GM21576 (cell line): ENCODE data around the gene IGF2R.
"Not testable (repeated sequence)": the region's sequence is repeated elsewhere in the genome, so short reads cannot be mapped to it uniquely, and the experiment has no call there.

Experiments
- ATAC-seq: cut with Tn5 transposase; IDR thresholded peaks from one replicate; pipeline ENCODE4 v1.9.1; 2021; ENCODE audit warnings: mild to moderate bottlenecking, moderate library complexity; ENCODE audit not compliant: unreplicated experiment

IGF2R gene

DNA sequence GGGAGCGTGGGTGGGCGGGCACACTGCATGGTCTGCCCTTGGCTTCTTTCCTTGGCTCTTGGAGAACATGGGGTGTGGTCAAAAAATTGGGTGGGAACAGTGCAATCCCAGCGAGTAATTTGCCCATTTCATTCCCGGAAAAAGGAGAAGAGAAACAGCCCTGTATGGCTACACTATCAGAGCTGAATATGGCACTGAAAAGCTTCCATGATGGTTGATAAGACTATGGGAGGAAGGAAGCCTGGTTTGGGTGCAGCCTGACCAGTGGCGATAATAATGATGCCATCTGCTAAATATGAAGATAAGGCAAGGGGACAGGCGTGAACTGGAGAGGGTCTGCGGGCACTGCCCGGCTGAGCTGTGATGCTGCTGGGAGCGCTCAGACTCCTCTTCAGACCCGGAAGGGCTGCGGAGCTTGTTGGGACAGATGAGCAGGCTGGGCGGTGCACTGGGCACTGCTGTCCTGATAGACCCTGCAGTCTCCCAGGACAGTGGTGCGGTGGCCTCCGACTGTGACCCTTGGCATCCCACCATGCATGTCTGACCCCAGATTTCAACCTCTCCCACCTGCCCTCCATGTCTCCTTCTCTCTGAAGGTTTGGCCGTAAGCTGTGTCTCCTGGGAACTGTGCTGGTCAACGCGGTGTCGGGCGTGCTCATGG, 162.9 kb downstream of the IGF2R start:
- ATAC-seq, result no peak

DNA sequence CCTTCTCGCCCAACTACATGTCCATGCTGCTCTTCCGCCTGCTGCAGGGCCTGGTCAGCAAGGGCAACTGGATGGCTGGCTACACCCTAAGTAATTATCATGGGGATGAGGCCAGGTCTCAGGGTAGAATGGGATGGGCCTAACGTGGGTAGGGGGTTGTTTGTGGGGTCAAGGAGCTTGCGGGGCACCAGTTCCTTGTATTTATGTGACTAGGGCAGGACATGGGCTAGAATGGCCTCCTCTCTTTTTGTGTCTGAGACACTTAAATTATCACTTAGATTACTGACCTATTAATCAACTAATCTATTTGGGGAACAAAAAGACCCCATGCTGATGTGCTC, 163.4 kb downstream of the IGF2R start:
- ATAC-seq, result no peak

DNA sequence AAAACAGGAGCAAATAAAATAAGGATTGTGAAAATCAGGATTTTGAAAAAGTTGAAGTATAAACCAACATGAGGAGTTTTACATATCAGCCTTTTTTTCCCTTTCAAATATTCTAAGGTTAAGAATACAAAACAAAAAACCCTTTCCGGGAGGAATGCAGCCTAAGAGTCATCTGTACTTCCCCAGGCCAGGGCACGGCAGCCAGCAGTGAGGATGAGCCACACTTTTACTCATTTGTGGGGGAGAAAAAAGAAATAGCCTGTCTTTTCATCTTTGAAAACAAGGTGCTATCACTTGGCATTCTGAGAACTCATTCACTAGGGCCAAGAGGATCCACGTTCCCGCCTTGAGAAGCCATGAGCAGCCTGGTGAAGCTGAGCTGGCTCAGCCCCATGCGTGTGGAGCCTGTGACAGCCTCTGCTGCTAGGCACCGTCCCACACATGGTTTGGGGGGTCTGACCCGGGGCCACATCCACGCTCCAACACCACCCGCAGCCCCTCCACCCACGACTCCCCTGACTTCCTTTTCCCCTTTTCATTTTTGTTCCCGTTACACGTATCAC, 164.0 kb downstream of the IGF2R start:
- no peak for ATAC-seq

DNA sequence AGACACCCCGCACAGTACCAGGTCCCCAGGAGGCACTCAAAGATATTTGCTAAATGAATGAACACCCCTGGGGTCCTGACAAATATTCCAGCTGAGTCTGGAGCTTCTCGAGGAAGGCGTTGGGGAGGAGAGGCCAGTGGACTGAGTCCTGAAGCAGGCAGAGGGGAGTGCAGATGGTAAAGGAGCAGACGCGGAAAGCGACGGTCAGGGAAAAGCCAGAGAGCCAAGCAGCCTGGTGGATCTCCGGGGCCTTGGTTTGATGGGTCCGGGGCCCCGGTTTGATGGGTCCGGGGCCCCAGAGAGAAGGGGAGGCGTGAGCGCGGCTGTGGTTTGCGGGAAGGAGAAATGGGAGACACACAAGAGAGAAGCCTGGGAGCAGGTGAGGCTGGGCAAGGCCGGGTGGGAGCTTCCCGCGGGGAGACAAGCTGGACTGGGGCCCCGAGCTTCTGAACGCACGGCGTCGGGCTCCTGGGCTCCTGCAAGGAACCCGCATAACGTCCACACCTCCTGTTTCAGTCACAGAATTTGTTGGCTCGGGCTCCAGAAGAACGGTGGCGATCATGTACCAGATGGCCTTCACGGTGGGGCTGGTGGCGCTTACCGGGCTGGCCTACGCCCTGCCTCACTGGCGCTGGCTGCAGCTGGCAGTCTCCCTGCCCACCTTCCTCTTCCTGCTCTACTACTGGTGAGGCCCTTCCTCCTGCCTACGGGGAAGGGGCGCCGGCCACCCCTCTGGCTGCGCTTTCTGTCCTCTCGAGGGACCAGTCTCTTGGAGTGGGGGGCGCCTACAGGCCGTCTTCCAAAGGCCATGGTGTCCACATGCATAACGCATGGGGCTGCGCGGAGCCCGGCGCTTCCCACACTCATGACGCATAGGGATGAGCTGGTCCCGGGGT, 164.8 kb downstream of the IGF2R start:
- ATAC-seq, result no peak

DNA sequence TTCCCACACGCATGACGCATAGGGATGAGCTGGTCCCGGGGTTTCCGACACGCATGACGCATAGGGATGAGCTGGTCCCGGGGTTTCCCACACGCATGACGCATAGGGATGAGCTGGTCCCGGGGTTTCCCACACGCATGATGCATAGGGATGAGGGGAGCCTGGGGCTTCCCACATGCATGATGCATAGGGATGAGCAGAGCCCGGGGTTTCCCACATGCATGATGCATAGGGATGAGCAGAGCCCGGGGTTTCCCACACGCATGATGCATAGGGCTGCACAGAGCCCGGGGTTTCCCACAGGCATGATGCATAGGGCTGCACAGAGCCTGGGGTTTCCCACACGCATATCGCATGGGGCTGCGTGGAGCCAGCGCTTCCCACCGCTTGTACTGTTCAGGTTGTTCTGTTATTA, 165.5 kb downstream of the IGF2R start:
- not testable (repeated sequence) for ATAC-seq

DNA sequence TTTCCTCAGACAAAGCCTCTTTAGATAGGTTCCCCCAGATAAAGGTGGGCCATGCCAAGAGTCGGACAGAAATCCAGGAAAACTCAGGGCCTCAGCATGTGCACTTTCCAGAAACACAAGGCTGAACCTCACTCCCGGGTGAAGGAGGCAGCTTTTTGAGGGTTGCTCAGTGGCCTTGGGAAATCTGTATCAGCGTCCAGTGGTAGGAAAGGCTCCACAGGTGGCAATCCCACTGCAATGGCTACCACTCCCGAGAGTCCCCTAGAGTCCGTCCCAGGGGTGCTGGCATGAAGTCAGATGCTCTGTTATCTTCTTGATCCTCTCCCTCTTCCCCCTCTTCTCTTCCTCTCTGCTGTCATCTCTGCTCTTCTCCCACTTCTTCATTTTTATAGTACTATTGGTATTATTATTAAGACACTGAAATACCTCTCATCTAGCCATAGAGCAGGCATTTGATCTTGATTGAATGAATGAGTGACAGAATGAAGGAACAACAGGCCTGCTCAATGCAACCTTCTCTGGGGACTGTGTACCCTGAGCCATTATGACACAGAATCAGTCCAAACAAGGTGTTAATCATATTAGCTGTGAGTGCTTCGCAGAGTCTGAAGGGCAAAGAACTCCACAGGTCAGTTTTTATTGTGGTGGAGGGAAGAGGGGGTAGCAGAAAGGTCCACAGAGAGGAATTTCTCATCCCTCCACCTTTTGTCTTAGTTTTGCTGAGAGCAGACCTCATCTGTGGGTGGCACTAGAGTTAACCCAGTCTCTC, 166.1 kb downstream of the IGF2R start:
- no peak for ATAC-seq

DNA sequence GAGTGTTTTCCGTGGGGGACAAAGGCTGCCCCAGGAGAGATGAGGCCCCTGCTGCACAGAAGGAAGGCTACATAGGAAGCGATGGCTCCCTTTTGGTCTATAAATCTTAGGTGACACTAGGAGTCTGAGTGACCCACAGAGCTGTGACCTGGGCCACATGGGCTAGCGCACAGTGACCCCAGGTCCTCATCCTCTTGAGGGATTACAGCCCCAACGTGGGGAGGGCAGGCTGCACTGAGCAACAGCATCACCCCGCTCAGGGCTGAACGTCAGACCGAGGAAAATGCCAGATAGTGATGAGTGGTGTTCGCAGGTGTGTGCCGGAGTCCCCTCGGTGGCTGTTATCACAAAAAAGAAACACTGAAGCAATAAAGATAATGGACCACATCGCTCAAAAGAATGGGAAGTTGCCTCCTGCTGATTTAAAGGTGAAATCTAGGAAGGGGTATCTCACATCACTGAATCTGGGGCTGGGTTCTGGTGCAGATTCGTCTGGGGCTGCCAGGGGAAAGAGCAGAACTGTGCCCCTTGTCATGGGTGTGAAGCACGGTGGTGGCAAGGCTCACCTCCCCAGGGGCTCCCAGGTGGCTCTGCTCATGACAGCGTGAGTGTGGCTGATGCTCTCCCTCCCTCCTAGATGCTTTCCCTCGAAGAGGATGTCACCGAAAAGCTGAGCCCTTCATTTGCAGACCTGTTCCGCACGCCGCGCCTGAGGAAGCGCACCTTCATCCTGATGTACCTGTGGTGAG, 167.2 kb downstream of the IGF2R start:
- ATAC-seq, result no peak

DNA sequence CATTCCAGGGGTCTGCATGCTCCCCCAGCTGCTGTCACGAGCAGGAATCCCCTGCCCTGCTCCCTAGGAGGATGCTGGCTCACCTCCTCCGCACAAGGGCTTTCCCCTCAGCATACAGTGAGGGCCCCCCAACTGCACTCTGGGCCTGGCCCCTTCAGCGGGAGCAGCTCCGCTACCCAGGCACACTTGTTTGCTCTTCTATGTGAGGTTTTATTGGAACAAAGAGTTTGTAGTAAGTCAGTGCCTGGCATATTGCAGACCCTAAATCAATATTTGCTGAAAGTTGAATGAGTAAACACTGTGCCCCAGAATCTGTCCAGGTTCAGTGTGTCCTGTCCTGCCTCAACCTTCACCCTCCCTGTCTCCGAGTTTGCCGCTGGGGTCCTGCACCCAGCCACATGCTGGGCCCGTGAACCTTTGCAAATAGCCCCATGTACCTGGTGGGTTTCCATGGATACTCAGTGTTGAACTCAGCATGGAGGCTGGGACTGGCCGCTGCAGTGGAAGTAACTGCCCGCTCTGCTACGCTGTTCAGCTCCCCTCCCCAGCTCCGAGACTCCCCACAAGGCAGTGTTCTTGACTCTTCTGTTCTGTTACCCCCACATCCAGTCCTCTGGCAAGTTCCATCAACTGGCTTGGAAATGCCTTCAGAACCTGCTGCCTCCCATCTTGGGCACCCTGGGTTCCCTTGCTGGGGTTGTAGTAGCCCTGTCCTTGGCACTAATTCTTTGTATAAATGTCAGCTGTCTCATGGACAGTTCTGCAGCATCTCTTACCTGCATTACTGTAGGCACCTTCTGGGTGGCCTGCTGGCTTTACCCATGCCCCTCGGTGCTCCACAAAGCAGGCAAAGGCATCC, 168.5 kb downstream of the IGF2R start:
- ATAC-seq, result no peak

DNA sequence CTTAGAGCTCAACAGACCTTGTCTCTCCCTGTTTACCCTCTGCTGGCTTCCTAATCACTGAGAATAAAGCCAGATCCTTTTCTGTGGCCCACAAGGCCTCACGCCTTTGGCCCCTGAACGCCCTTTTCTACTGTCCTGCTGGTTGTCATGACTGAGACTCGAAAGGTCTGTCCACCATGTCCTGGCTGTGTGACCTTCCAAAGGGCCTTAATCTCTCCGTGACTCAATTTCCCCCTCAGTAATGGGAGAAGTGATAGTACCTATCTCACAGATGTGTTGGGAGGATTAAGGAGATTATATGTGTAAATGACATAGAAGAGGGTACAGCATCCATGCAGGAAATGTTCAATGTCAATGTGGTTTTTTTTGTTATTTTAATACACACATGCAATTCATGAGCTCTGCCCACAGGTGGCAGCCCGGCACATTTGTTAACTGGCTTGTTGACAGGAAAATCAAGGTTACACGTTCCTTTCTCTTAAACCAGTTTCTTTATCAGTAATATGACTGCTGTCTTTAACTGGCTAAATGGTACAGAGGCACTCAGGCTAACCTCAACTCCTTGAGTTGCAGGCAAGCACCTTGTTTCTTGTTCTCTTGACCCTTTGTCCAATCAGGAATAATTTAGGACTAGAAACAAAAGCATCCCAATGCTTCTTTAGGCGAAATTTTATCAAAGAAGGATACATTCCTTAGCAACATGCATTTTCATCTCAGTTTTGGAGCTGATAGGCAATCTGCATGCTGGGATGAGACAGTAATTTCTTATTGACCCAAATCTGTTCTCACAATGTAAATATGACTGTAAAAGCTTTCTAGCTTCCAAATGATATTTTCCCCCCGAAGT, 169.3 kb downstream of the IGF2R start:
- peak; percentile 72 for ATAC-seq

DNA sequence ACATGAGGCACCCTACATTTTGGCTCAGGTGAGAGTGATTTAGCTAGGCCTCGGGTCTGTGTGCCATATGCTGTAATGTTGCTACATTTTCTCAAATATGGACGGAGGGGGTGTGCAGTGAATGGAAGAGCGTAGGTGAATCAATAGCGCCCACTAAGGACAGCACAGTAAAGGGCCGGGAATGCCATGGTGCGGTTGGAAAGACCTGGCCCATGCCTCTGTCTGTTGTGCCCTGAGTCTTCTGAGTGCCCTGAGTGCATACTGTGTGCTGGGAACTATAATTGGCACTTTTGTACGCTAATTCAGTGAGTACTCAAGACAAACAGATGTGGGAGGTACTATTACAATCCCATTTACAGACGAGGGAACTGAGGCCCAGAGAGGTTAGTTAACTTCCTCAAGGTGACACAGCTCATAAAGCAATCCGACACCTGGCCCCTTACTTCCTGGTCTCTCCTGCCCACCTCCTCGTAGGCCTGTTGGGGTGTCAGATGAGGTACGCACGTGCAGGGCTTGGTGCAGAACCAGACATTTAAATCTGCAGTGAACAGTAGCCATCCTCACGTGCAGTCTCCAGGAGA, 170.0 kb downstream of the IGF2R start:
- no peak for ATAC-seq

DNA sequence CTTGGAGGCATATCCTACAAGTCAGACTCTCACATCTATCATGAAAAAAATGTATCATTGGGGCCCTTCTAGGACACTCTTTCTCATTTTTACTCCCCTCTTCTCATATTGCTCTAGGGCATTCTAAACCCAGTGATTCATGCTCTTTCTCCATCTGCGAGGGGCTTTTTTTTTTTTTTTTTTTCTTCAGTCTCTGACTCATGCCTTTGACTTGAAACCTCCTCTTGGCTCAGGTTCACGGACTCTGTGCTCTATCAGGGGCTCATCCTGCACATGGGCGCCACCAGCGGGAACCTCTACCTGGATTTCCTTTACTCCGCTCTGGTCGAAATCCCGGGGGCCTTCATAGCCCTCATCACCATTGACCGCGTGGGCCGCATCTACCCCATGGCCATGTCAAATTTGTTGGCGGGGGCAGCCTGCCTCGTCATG, 170.6 kb downstream of the IGF2R start:
- ATAC-seq, result no peak

DNA sequence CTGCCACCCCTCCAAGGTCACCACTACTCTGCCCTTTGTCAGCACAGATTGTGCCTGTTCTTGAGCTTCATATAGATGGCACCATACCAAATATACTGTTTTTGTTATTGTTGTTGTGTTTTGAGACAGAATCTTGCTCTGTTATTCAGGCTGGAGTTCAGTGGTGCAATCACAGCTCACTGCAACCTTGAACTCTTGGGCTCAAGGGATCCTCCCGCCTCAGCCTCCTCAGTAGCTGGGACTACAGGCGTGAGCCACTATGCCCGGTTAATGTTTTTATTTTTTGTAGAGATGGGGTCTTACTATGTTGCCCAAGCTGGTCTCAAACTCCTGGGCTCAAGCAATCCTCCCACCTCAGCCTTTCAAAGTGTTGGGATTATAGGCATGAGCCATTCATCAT, 171.6 kb downstream of the IGF2R start:
- ATAC-seq, result not testable (repeated sequence)

DNA sequence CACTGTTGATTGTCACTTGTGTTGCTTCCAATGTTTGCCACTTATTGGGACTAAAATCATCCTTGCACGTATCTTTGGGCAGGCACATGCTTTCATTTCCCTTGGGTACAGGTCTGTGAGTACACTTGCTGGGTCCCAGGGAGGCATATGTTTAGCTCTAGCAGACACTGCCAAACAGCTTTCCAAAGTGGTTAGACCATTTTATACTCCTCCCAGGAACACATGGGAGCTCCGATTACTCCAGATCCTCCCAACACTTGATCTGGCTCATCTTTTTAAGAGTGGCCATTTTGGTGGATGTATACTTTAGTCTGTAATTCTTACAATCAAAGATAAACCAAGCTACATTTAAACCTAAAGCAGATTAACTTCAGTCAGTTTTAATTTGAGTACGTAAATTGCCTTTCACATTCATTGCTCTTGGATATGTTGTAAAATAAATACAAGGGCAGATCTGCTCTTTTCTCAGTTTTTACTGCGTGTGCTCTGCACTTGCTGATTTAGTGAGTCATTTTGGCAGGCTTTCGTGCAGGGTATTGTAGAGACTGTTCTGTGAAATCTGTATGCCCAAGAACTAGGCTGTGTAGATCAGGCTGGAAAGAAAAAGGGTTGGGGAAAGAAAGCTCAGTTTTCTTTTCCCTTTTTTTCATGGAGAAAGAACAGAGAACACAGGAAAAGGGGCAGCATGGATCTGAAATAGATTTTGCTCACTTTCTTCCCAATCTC, 172.3 kb downstream of the IGF2R start:
- no peak for ATAC-seq

DNA sequence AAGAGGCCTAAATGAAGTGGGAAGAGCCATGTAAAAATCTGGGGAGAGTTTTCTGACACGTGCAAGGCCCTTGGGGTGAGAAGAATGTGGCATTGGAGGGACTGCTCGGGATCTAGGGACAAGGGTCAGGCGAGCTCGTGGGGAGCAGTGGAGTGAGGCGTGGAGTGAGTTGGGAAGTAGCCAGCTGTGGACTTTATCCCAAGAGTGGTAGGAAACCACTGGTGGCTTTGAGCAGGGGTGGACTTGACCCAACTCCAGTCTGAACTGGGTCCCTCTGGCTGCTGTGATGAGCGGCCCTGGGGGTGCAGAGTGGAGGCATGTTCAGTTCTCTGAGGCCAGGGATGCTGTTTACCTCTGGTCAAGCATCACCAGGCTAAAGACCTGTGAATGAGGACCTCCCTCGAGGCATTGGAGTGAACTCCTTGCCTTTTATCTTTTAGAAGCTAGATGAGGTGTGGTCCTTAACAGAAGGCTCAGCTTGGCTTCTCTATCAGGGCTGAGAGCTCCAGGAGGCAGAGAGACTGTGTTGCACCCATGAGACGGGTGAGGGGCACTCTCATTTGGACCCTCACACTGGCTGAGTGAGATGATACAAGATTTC, 173.3 kb downstream of the IGF2R start:
- ATAC-seq, result no peak

DNA sequence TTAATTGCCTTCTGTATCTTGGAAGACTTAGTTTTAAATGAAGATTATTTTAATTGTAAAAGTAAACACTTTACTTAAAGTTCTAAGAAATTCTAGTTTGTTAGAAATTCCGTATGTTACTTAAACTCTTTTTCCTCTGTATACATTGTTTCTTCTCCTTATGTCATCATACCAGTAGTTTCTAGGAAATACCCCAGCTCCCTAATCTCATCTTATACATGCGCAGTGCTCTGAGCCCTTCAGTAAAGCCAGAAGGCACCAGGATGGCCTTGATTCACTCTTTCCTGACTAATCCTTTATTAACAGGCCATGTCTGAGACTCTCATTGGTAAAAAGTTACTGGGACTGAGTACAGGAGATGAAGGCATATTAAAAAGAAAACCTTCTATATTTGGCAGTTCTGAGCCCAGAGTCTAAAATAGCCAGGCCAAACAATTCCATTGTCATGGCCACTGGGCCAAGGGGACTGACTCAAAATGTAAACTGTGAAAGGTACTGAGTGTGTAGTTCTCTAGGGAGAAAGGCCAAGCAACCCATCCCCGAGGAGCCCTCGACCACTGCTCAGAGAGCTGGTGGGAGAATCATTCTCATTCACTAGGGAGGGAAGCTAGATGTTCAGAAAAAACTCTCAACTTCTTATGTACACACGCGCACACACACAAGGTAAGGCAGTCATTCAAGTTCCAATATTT, 177.7 kb downstream of the IGF2R start:
- no peak for ATAC-seq

DNA sequence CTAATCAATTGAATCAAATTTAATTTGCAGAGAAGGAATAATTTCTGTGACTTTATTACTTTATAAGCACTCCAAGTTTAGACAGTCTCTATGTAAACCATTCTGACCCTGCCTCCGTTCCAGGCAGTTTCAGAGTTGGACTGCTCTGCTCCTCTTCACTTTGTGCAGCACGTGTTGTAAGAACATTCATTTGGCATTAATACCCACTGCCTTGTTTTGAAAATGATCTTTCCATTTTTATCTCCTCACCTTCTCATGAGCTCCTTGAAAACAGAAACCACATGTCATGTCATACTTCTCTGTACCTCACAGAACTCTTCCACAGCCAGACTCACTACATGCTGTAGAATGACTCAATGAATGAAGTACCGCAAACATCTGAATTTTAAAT, 178.3 kb downstream of the IGF2R start:
- ATAC-seq, result no peak

DNA sequence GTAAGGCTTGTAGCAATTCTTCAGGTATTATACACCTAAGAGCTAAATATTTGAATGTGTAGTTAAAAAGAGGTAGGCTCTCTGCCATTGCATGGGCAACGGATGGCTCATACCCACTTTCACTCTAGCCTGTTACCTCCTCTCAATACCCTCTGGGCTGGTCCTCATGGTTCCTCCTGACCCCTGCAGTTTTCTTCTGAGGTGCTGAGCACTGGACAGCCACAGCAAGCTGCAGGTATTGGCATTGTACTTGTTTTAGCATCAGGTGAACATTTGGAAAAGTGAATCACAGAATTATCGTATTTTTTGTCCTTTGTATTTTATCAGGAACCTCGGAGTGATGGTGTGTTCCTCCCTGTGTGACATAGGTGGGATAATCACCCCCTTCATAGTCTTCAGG, 185.6 kb downstream of the IGF2R start:
- no peak for ATAC-seq
